ENCODE data around the gene CBLIF. TPM values are rescaled to one million over a fixed set of nuclear protein-coding genes. Genes with fewer than 3 reads are reported as not detected.
"Not testable (repeated sequence)": the region's sequence is repeated elsewhere in the genome, so short reads cannot be mapped to it uniquely, and the experiment has no call there.

CBLIF gene
- polyA plus RNA-seq, 1 experiment = not detected

DNA sequence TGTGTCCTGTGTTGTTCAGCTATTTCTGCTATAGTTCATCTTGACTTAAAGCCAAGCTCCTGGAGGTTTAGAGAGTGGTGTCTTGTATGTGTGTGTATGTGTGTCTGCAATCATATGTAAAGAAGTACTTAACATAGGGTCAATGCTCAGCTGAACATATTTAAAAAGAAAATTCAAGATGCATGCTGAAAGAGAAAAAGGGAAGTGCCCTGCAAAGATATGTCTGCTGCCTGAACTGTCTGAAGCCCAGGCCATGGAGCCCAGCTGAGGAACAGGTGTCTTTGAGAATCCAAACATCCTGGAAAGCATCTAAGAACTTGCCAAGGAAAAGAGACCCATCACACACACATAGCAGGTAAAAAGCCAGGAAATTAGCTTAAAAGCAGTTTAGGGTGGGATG is 14.4 kb upstream of the CBLIF start:
- no peak overlapping the region for H3K27ac ChIP-seq (ENCODE audit: low read depth, low read length)
- no peaks in the 10 kb centered on the region for H3K27me3 ChIP-seq (ENCODE audit: control insufficient read depth, insufficient read depth, low read length)
- TF ChIP-seq, protein P1, sequence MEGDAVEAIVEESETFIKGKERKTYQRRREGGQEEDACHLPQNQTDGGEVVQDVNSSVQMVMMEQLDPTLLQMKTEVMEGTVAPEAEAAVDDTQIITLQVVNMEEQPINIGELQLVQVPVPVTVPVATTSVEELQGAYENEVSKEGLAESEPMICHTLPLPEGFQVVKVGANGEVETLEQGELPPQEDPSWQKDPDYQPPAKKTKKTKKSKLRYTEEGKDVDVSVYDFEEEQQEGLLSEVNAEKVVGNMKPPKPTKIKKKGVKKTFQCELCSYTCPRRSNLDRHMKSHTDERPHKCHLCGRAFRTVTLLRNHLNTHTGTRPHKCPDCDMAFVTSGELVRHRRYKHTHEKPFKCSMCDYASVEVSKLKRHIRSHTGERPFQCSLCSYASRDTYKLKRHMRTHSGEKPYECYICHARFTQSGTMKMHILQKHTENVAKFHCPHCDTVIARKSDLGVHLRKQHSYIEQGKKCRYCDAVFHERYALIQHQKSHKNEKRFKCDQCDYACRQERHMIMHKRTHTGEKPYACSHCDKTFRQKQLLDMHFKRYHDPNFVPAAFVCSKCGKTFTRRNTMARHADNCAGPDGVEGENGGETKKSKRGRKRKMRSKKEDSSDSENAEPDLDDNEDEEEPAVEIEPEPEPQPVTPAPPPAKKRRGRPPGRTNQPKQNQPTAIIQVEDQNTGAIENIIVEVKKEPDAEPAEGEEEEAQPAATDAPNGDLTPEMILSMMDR (IDR thresholded peaks at IDR 0.05; ENCODE audit: low read depth, low read length) = no peak
- POLR2A ChIA-PET = no interaction called here
- no peak overlapping the region for H3K4me3 ChIP-seq (ENCODE audit: low read depth, low read length)
- H3K9me3 ChIP-seq (ENCODE audit: control insufficient read depth, insufficient read depth, low read length) = no peaks in the 10 kb centered on the region
- no peak for DNase-seq (ENCODE audit: low read depth, low spot score)
- CTCF ChIA-PET = no interaction called here

DNA sequence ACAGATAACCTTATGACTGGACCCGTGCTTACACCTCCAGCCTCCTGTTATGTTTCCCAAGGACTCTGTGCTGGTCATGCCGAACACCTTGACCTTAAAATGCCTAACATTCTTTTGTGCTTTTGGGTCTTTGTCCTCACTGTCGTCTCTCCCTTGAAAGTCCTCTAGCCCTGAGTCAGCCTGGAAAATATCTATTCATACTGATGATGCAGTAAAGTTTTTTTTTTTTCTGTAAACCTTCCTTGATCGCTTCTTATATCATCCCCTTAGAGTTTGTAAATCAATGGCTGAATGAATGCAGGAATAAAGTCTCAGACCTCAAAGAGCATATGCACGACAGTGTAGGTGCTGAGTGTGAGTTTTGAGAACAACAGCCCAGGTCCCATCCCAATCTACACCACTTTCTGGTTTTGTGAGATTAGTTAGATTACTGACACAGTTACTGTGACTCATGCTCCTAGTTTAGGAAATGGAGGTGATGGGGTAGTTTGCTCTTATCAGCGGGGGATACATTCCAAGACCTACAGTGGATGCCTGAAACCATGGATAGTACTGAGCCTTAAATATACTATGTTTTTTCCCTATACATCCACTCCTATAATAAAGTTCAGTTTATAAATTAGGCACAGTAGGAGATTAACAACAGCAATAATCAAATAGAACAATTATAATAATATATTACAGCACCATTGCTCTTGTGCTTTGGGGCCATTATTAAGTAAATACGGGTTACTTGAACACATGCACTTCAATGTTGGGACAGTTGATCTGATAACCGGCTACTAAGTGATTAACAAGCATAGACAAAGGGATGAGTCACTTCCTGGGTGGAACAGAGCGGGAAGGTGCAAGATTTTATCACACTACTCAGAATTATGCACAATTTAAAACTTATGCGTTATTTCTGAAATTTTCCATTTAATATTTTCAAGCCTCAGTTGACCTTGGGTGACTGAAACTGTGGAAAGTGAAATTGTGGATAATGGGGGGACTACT is 12.4 kb upstream of the CBLIF start:
- no peaks in the 10 kb centered on the region for H3K27me3 ChIP-seq (ENCODE audit: control insufficient read depth, insufficient read depth, low read length)
- DNase-seq (ENCODE audit: low read depth, low spot score) = no peak
- POLR2A ChIA-PET = no interaction called here
- TF ChIP-seq, protein P1 (IDR thresholded peaks at IDR 0.05; ENCODE audit: low read depth, low read length) = no peak
- no peaks in the 10 kb centered on the region for H3K9me3 ChIP-seq (ENCODE audit: control insufficient read depth, insufficient read depth, low read length)
- H3K4me3 ChIP-seq (ENCODE audit: low read depth, low read length) = no peak overlapping the region
- CTCF ChIA-PET = interaction anchor here (0.6 kb wide), 1 partner anchor 62 kb away, joined by 3 read pairs; no protein-coding TSS in a partner anchor
- H3K27ac ChIP-seq (ENCODE audit: low read depth, low read length) = no peak overlapping the region

DNA sequence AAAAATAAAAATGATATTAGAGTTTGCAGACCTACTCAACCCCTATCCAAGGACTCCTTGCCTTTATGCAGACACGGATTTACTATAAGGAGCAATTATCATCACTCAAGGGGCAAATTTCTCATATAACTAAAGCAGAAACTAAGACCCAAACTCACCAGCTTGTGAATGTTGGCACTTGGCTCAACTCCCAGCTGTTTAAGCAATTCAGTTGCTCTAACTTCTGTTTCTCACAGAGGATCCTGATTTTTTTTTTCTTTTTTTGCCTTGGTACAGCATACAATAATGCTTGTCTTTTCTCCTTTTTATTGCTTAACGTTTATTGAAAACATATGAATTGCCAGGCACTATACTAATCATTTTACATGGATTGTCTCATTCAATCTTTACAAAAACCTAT is 9.6 kb upstream of the CBLIF start:
- Histone ChIP-seq H3K27ac (ENCODE audit: low read depth, low read length) (no peak overlapping the region), H3K27me3 (ENCODE audit: control insufficient read depth, insufficient read depth, low read length) (no peaks in the 10 kb centered on the region), H3K9me3 (ENCODE audit: control insufficient read depth, insufficient read depth, low read length) (no peaks in the 10 kb centered on the region), H3K4me3 (ENCODE audit: low read depth, low read length) (no peak overlapping the region)
- CTCF ChIA-PET = no interaction called here
- no peak for DNase-seq (ENCODE audit: low read depth, low spot score)
- POLR2A ChIA-PET = no interaction called here
- TF ChIP-seq, protein P1 (IDR thresholded peaks at IDR 0.05; ENCODE audit: low read depth, low read length) = no peak

DNA sequence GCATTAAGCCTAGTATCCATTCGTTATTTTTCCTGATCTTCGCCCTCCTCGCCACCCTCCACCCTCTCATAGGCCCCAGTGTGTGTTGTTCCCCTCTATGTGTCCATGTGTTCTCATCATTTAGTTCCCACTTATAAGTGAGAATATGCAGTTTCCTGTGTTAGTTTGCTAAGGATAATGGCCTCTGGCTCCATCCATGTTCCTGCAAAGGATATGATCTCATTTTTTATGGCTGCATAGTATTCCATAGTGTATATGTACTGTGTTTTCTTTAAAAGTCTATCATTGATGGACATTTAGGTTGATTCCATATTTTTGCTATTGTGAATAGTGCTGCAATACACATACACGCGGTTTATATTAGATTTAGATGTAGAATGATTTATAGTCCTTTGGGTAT is 6.1 kb upstream of the CBLIF start:
- H3K27me3 ChIP-seq (ENCODE audit: control insufficient read depth, insufficient read depth, low read length); H3K4me3 ChIP-seq (ENCODE audit: low read depth, low read length); CTCF ChIA-PET; H3K27ac ChIP-seq (ENCODE audit: low read depth, low read length); POLR2A ChIA-PET; H3K9me3 ChIP-seq (ENCODE audit: control insufficient read depth, insufficient read depth, low read length); DNase-seq (ENCODE audit: low read depth, low spot score): not testable (repeated sequence)

DNA sequence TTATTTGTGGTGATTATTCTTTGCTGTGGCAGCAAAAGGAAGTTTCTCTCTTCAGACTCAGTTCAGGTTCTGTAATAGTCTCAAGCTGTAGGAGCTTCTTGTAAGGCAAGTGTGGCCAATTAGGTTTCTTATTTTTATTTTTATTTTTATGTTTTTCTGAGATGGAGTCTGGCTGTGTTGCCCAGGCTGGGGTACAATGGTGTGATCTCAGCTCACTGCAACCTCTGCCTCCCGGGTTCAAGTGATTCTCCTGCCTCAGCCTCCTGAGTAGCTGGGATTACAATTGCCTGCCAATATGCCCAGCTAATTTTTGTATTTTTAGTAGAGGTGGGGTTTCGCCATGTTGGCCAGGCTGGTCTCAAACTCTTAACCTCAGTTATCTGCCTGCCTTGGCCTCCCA is 4.3 kb upstream of the CBLIF start:
- CTCF ChIA-PET; H3K27ac ChIP-seq (ENCODE audit: low read depth, low read length); H3K4me3 ChIP-seq (ENCODE audit: low read depth, low read length); DNase-seq (ENCODE audit: low read depth, low spot score); POLR2A ChIA-PET; H3K27me3 ChIP-seq (ENCODE audit: control insufficient read depth, insufficient read depth, low read length); H3K9me3 ChIP-seq (ENCODE audit: control insufficient read depth, insufficient read depth, low read length): not testable (repeated sequence)

DNA sequence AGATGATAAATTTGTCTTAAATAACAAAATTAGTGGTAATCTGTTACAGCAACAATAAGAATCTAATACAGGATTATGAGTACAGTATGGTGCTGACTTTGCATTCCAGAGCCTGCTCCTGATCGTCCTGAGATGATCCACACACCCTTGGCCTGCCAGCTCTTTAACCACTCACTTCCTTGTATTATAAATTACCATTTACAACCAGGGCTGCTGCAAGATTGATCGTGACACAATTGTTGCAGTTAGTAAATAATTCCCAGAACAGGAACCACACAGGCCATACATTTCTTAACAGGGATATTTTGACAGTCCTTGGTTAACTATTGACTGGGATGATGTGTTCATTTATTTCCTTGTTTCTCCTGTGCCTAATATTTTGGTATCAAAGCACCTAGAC is 3.8 kb upstream of the CBLIF start:
- TF ChIP-seq, protein P1 (IDR thresholded peaks at IDR 0.05; ENCODE audit: low read depth, low read length) = no peak

DNA sequence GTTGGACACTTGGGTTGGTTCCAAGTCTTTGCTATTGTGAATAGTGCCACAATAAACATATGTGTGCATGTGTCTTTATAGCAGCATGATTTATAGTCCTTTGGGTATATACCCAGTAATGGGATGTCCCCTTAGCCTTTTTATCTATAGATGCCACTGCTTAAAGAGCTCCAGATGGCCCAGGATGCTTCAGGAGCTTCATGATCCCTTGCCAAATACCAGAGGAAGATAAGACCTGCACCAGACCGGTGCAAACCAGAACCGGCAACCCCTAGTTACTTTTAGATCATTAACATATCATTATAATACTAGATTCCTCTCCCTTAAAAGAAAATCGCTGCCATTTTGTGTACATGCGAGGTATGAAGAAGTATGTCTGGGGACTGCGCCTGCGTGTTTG is 3.1 kb upstream of the CBLIF start:
- POLR2A ChIA-PET; DNase-seq (ENCODE audit: low read depth, low spot score); CTCF ChIA-PET: not testable (repeated sequence)

More for the DNA sequence above, 3.8 kb upstream of the CBLIF start:
- ChIA-PET POLR2A (no interaction called here), CTCF (no interaction called here)
- DNase-seq (ENCODE audit: low read depth, low spot score) = no peak
- no peaks in the 10 kb centered on the region for H3K27me3 ChIP-seq (ENCODE audit: control insufficient read depth, insufficient read depth, low read length)
- no peak overlapping the region for H3K27ac ChIP-seq (ENCODE audit: low read depth, low read length)
- no peaks in the 10 kb centered on the region for H3K9me3 ChIP-seq (ENCODE audit: control insufficient read depth, insufficient read depth, low read length)
- H3K4me3 ChIP-seq (ENCODE audit: low read depth, low read length) = no peak overlapping the region

More for the DNA sequence above, 3.1 kb upstream of the CBLIF start:
- H3K27me3 ChIP-seq (ENCODE audit: control insufficient read depth, insufficient read depth, low read length); H3K27ac ChIP-seq (ENCODE audit: low read depth, low read length); H3K9me3 ChIP-seq (ENCODE audit: control insufficient read depth, insufficient read depth, low read length); H3K4me3 ChIP-seq (ENCODE audit: low read depth, low read length): not testable (repeated sequence)

All from AG04450 (cell line).